Psoas muscle (tissue), 8 donors: Measurements from ENCODE around the gene RPP40. TPM values are rescaled to one million over a fixed set of nuclear protein-coding genes. Genes with fewer than 3 reads are reported as not detected.

Source experiments
- ATAC-seq, 4 donors: fragments of 200-7000 bp; cut with Tn5 transposase; one replicate each; pipeline ENCODE4 v1.9.1; 2020; ENCODE audit warnings: moderate library complexity in 3 of 4, mild to moderate bottlenecking in 2 of 4
- DNase-seq, 2 donors: peaks; one replicate each; pipeline ENCODE4 v3.0.0-alpha.2; 2020
- H3K27ac ChIP-seq: fragments of 200-600 bp; one replicate; pipeline ENCODE4 v1.8.0; 2022
- H3K27me3 ChIP-seq, 3 donors: fragments of 200-600 bp in 1 of 3; one replicate each; pipeline versions ENCODE4 v1.6.1 to v1.8.0; 2013 to 2022; ENCODE audit warnings: low read length in 2 of 3, mild to moderate bottlenecking in 2 of 3, moderate library complexity in 1 of 3; ENCODE audit not compliant: insufficient read depth in 3 of 3
- H3K36me3 ChIP-seq, 2 donors: fragments of 200-600 bp in 1 of 2; one replicate each; pipeline versions ENCODE4 v1.6.1 to v1.8.0; 2013 to 2022; ENCODE audit warnings: low read depth in 1 of 2, mild to moderate bottlenecking in 1 of 2, moderate library complexity in 1 of 2; ENCODE audit not compliant: insufficient read depth in 1 of 2
- H3K4me1 ChIP-seq: fragments of 200-600 bp; one replicate; pipeline ENCODE4 v1.8.0; 2022
- H3K4me3 ChIP-seq: fragments of 200-600 bp; one replicate; pipeline ENCODE4 v1.8.0; 2022; ENCODE audit warnings: mild to moderate bottlenecking
- H3K9me3 ChIP-seq: fragments of 200-600 bp; one replicate; pipeline ENCODE4 v1.8.0; 2022
- whole genome bisulfite sequencing, 3 donors: extraction: QIAGEN DNeasy Blood & Tissue Kit; methylation state at CpG; one replicate each; pipeline versions ENCODE4 v1.1.6 to v1.1.7; 2013; 5-methylcytosine and 5-hydroxymethylcytosine counted together
- intact Hi-C, 2 donors: fragments of 100-400 bp; cut with DNase I; formaldehyde crosslinking; loops; one replicate each; pipeline versions ENCODE4 v1.11.0 to v1.14.2; 2022
- polyA plus RNA-seq, 3 donors: library from polyadenylated mRNA; stranded (reverse); fragments of 200-250 nt; gene quantifications; one replicate each; pipeline ENCODE4 v1.2.3, GENCODE V29; 2013
- total RNA-seq, 4 donors: library from RNA; stranded (reverse); fragmentation: NEBNext Ultra II Directional in 2 of 4; extraction: Animal tissue kit (Norgen Biotek cat#: 25700) in 2 of 4; gene quantifications; one replicate each; pipeline versions ENCODE4 v1.2.1 to v1.2.4, GENCODE V29; 2021 to 2023
- TF ChIP-seq, protein P1 (sequence below): fragments of 200-600 bp; IDR thresholded peaks from one replicate; pipeline ENCODE4 v1.8.0; 2022; ENCODE audit warnings: antibody characterized with exemption
- donor health status: healthy with polysubstance abuse.
- donor health status: DM: no; HTN: no; CAD: no; lungs with moderate emphysema.
- donor health status: Bipolar disorder and iron deficiency.
- donor health status: healthy.
- donor health status: DM: yes; HTN: yes; CAD: no.
- donor health status: DM: no; HTN: no; CAD: no.
- donor health status: DM: no; HTN: no; CAD: no.
- donor health status: DM: yes; HTN: yes; CAD: no.

Gene RPP40
- total and polyA plus RNA-seq, 7 donors, result 4.2 to 34.5 (median 9.3) TPM

DNA sequence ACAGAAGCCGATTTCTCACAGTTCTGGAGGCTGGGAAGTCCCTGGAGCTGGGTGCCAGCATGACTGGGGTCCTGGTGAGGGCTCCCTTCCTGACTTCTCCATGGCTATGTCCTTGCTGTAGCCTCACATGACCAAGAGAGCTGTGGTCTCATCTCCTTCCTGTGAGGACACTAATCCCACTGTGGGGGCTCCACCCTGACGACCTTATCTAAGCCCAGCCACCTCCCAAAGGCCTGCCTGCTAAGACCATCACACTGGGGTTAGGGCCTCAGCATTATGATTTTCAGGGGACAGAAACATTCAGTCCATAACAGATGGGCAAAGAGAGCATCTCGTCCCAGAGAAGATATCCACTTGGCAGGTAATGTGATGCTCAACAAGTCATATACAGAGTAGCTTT is 16.8 kb downstream of the RPP40 start:
- H3K27me3 ChIP-seq, result no peaks in the 10 kb centered on the region
- H3K9me3 ChIP-seq, result no peaks in the 10 kb centered on the region
- H3K36me3 ChIP-seq, result no peaks in the 10 kb centered on the region
- H3K4me1 ChIP-seq, result no peaks in the 10 kb centered on the region
- intact Hi-C loops, result no loop called here
- DNase-seq (no peak), ATAC-seq (no peak)
- TF ChIP-seq, protein P1, sequence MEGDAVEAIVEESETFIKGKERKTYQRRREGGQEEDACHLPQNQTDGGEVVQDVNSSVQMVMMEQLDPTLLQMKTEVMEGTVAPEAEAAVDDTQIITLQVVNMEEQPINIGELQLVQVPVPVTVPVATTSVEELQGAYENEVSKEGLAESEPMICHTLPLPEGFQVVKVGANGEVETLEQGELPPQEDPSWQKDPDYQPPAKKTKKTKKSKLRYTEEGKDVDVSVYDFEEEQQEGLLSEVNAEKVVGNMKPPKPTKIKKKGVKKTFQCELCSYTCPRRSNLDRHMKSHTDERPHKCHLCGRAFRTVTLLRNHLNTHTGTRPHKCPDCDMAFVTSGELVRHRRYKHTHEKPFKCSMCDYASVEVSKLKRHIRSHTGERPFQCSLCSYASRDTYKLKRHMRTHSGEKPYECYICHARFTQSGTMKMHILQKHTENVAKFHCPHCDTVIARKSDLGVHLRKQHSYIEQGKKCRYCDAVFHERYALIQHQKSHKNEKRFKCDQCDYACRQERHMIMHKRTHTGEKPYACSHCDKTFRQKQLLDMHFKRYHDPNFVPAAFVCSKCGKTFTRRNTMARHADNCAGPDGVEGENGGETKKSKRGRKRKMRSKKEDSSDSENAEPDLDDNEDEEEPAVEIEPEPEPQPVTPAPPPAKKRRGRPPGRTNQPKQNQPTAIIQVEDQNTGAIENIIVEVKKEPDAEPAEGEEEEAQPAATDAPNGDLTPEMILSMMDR, result no peak
- WGBS, 3 donors, result 57 to 79% (median 65%) methylated on average over 3 of the region's 3 CpGs
- H3K4me3 ChIP-seq, result no peak overlapping the region
- H3K27ac ChIP-seq, result no peak overlapping the region

DNA sequence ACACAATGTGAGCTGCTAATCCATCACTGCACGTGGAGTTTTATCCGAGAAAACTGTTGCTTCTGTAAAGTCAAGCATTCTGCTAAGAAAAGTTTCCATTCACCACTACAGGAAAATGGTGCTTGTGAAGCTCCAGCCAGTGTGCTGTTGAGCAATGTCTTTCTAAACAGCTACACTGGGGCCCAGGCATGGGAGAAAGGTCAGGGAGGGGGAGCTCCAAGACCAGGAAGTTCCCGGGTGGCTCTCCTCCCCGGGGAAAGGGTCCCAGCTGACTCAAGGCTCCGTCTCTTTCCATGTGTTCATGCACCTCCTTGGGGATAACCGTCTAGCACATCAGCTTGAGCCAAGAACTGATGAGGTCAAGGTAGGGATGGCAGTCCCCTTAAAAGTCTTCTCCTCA is 20.5 kb downstream of the RPP40 start:
- Histone ChIP-seq H3K27ac (no peak overlapping the region), H3K27me3 (no peaks in the 10 kb centered on the region), H3K4me1 (no peaks in the 10 kb centered on the region), H3K9me3 (peaks cover 8% of the 10 kb centered on the region), H3K36me3 (no peaks in the 10 kb centered on the region), H3K4me3 (no peak overlapping the region)
- intact Hi-C loops, result no loop called here
- ATAC-seq, result no peak
- WGBS, 3 donors, result 77 to 80% (median 78%) methylated on average over 6 of the region's 6 CpGs
- DNase-seq, result no peak
- TF ChIP-seq, protein P1, result no peak

DNA sequence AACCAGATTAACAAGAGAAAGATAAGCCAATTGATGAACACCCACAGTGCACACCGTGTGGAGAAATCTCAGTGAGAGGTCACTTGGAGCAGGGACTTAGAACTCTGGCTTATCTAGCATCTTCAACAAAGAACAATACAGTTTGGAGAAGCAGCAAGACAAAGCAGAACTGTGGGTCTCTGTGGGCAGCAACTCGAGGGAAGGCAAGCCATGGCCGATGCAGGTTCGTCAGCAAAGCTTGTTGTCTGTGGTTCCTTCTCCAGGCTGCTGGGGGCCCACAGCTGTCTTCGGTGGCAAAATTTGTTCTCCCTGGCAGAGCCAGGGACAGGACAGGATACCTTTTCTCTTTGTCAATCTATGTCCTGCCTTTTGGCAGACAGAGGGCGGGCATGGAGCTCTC is 22.1 kb downstream of the RPP40 start:
- 61 to 73% (median 72%) methylated on average over 6 of the region's 6 CpGs for WGBS, 3 donors
- Histone ChIP-seq H3K27ac (no peak overlapping the region), H3K36me3 (no peaks in the 10 kb centered on the region), H3K4me3 (no peak overlapping the region), H3K4me1 (no peaks in the 10 kb centered on the region), H3K27me3 (no peaks in the 10 kb centered on the region), H3K9me3 (peaks cover 8% of the 10 kb centered on the region)
- TF ChIP-seq, protein P1, result no peak
- no peak for ATAC-seq
- intact Hi-C loops, result no loop called here
- no peak for DNase-seq

DNA sequence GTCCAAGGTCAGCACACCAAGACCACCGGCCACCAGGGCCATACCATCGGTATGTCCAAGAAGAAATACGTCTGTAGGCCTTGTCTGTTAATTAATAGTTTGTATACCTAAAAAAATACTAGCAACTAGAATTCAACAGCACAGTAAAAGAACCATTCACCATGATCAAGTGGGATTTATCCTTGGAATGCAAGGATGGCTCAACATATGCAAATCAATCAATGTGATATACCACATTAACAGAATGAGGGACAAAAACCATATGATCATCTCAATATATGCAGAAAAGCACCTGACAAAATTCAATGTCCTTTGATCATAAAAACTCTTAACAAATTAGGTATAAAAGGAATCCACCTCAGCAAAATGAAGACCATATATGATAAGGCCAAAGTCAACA is 24.4 kb downstream of the RPP40 start:
- no peak overlapping the region for H3K27ac ChIP-seq
- TF ChIP-seq, protein P1, result no peak
- intact Hi-C loops, result no loop called here
- peaks cover 8% of the 10 kb centered on the region for H3K9me3 ChIP-seq
- no peaks in the 10 kb centered on the region for H3K36me3 ChIP-seq
- H3K27me3 ChIP-seq, result no peaks in the 10 kb centered on the region
- 65 to 79% (median 78%) methylated on average over 3 of the region's 3 CpGs for WGBS, 3 donors
- DNase-seq, result no peak
- H3K4me3 ChIP-seq, result no peak overlapping the region
- no peaks in the 10 kb centered on the region for H3K4me1 ChIP-seq
- no peak for ATAC-seq

DNA sequence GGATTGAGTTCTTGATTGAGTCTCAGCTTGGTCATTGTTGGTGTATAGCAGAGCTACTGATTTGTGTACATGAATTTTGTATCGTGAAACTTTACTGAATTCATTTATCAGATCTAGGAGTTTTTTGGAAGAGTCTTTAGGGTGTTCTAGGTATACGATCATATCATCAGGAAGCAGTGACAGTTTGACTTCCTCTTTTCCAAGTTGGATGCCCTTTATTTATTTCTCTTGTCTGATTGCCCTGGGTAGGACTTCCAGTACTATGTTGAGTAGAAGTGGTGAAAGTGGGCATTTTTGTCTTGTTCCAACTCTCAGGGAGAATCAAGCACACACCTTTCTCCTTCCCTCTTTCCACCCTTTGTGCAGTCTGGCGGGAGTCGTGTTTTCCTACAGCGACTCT is 26.4 kb downstream of the RPP40 start:
- DNase-seq (no peak), ATAC-seq (no peak)
- WGBS, 3 donors, result 64 to 76% (median 72%) methylated on average over 5 of the region's 5 CpGs
- H3K27ac ChIP-seq, result no peak overlapping the region
- peaks cover 11% of the 10 kb centered on the region for H3K4me1 ChIP-seq
- TF ChIP-seq, protein P1, result no peak
- H3K36me3 ChIP-seq, result no peaks in the 10 kb centered on the region
- no peaks in the 10 kb centered on the region for H3K27me3 ChIP-seq
- H3K4me3 ChIP-seq, result no peak overlapping the region
- intact Hi-C loops, result no loop called here
- peaks cover 8% of the 10 kb centered on the region for H3K9me3 ChIP-seq
